Effector CD8-positive, alpha-beta T cell (primary cell): ENCODE measurements around the gene CTSO.
"Not testable (repeated sequence)": the region's sequence is repeated elsewhere in the genome, so short reads cannot be mapped to it uniquely, and the experiment has no call there.

Source experiments
- DNase-seq: peaks from one replicate; lab custom pipeline; 2025; lab: John Stamatoyannopoulos, UW

CTSO gene

GRCh38 chr4:155954939-155955338 lies 1.3 kb upstream of the CTSO start:
- DNase-seq: no peak

GRCh38 chr4:155954118-155954685 lies 536 bp upstream of the CTSO start:
- no peak for DNase-seq

- no peak for DNase-seq
Observed at GRCh38 chr4:155952501-155952901, 1.2 kb downstream of the CTSO start.

GRCh38 chr4:155950461-155950860 lies 3.2 kb downstream of the CTSO start:
- DNase-seq: no peak

- no peak for DNase-seq
Observed at GRCh38 chr4:155948541-155948940, 5.1 kb downstream of the CTSO start.

GRCh38 chr4:155946486-155946885 lies 7.2 kb downstream of the CTSO start:
- no peak for DNase-seq

- DNase-seq: no peak
Observed at GRCh38 chr4:155944516-155944915, 9.2 kb downstream of the CTSO start.

GRCh38 chr4:155943605-155944291 lies 9.9 kb downstream of the CTSO start:
- DNase-seq: no peak

- no peak for DNase-seq
Observed at GRCh38 chr4:155941820-155942219, 11.8 kb downstream of the CTSO start.

- DNase-seq: no peak
Observed at GRCh38 chr4:155941085-155941790, 12.4 kb downstream of the CTSO start.

- DNase-seq: no peak
Observed at GRCh38 chr4:155935389-155935986, 18.2 kb downstream of the CTSO start.

- not testable (repeated sequence) for DNase-seq
Observed at GRCh38 chr4:155934634-155935033, 19.0 kb downstream of the CTSO start.

- DNase-seq: no peak
Observed at GRCh38 chr4:155931634-155932033, 22.0 kb downstream of the CTSO start.

GRCh38 chr4:155930330-155930729 lies 23.3 kb downstream of the CTSO start:
- DNase-seq: no peak

- DNase-seq: no peak
Observed at GRCh38 chr4:155929833-155930232, 23.8 kb downstream of the CTSO start.

- no peak for DNase-seq
Observed at GRCh38 chr4:155924637-155925036, 29.0 kb downstream of the CTSO start.

- DNase-seq: no peak
Observed at GRCh38 chr4:155921597-155921996, 32.1 kb downstream of the CTSO start.

- DNase-seq: no peak
Observed at GRCh38 chr4:155914782-155915181, 38.9 kb downstream of the CTSO start.

- DNase-seq: no peak
Observed at GRCh38 chr4:155911905-155912304, 41.8 kb downstream of the CTSO start.

GRCh38 chr4:155909615-155910226 lies 43.9 kb downstream of the CTSO start:
- no peak for DNase-seq

GRCh38 chr4:155908187-155909139 lies 45.2 kb downstream of the CTSO start:
- no peak for DNase-seq
